Activated CD4-positive, alpha-beta memory T cell treated with anti-CD3 and anti-CD28 coated beads, Interleukin-2, amount 10 ng/mL, durations not matched to agents 7 days and 5 days (primary cell): ENCODE results near the gene AQP2. TPM values are rescaled to one million over a fixed set of nuclear protein-coding genes. Genes with fewer than 3 reads are reported as not detected.

Experiments
- CTCF ChIA-PET: fragments of 350-600 bp; sonication (Branson Sonifier 250); formaldehyde crosslinking; loops from one replicate; lab custom pipeline; 2021; ENCODE audit warnings: antibody characterized with exemption, inconsistent platforms; lab: Charles Lee
- POLR2A ChIA-PET: fragments of 350-600 bp; sonication (Branson Sonifier 250); formaldehyde crosslinking; loops from one replicate; lab custom pipeline; 2021; ENCODE audit warnings: antibody characterized with exemption; lab: Charles Lee
- DNase-seq: peaks from one replicate; pipeline ENCODE4 v3.0.0-alpha.2; 2020
- H3K27ac Mint-ChIP-seq: one replicate; pipeline ENCODE4 v1.8.0; 2021; ENCODE audit warnings: mild to moderate bottlenecking, mixed read lengths
- H3K27me3 Mint-ChIP-seq: one replicate; pipeline ENCODE4 v1.8.0; 2021; ENCODE audit warnings: mixed read lengths
- H3K36me3 Mint-ChIP-seq: one replicate; pipeline ENCODE4 v1.8.0; 2021; ENCODE audit warnings: low read depth, mixed read lengths
- H3K4me1 Mint-ChIP-seq: one replicate; pipeline ENCODE4 v1.8.0; 2021; ENCODE audit warnings: mixed read lengths
- H3K4me3 Mint-ChIP-seq: one replicate; pipeline ENCODE4 v1.8.0; 2021; ENCODE audit warnings: mild to moderate bottlenecking, mixed read lengths
- H3K9me3 Mint-ChIP-seq: one replicate; pipeline ENCODE4 v1.8.0; 2021; ENCODE audit warnings: mixed read lengths
- total RNA-seq, 2 experiments: library from RNA; stranded (reverse); gene quantifications; one replicate each; pipeline ENCODE4 v1.2.3, GENCODE V29; 2021

AQP2 gene
- total RNA-seq, 2 experiments from 2014 or later = not detected

- POLR2A ChIA-PET = interaction anchor here (1.3 to 2.6 kb wide), 3 partner anchors 12 to 21 kb away, joined by 3 to 12 read pairs (median 6); partner anchors contain the start of gene RACGAP1
- peaks cover 77% of the 10 kb centered on the region for H3K36me3 Mint-ChIP-seq
- H3K4me1 Mint-ChIP-seq = peaks cover 15% of the 10 kb centered on the region
Measured at GRCh38 chr12:50005175-50005574, 54.6 kb downstream of the AQP2 start.

GRCh38 chr12:50006280-50006679, 55.7 kb downstream of the AQP2 start:
- H3K4me1 Mint-ChIP-seq = peaks cover 15% of the 10 kb centered on the region
- CTCF ChIA-PET = interaction anchor here (0.8 to 5.4 kb wide), 8 partner anchors 11 to 64 kb away, joined by 3 to 27 read pairs (median 4); no protein-coding TSS in a partner anchor
- no peak overlapping the region for H3K27ac Mint-ChIP-seq
- no peaks in the 10 kb centered on the region for H3K9me3 Mint-ChIP-seq
- no peak overlapping the region for H3K4me3 Mint-ChIP-seq
- no peaks in the 10 kb centered on the region for H3K27me3 Mint-ChIP-seq
- H3K36me3 Mint-ChIP-seq = peaks cover 71% of the 10 kb centered on the region
- DNase-seq = no peak
- POLR2A ChIA-PET = interaction anchor here (1.3 to 2.6 kb wide), 4 partner anchors 14 to 22 kb away, joined by 3 to 12 read pairs (median 4); partner anchors contain the start of gene RACGAP1

More at GRCh38 chr12:50005175-50005574, 54.6 kb downstream of the AQP2 start:
- no peaks in the 10 kb centered on the region for H3K9me3 Mint-ChIP-seq
- no peaks in the 10 kb centered on the region for H3K27me3 Mint-ChIP-seq
- CTCF ChIA-PET = interaction anchor here (1.2 to 5.4 kb wide), 3 partner anchors 34 to 65 kb away, joined by 3 to 27 read pairs (median 14); no protein-coding TSS in a partner anchor
- H3K27ac Mint-ChIP-seq = no peak overlapping the region
- H3K4me3 Mint-ChIP-seq = no peak overlapping the region
- DNase-seq = no peak

- POLR2A ChIA-PET = interaction anchor here (1.3 to 2.6 kb wide), 3 partner anchors 14 to 20 kb away, joined by 3 to 12 read pairs (median 6); partner anchors contain the start of gene RACGAP1
- CTCF ChIA-PET = interaction anchor here (0.8 to 5.4 kb wide), 8 partner anchors 11 to 266 kb away, joined by 3 to 27 read pairs (median 4); partner anchors contain the start of gene TMBIM6
- peaks cover 66% of the 10 kb centered on the region for H3K36me3 Mint-ChIP-seq
Measured at GRCh38 chr12:50006754-50007442, 56.4 kb downstream of the AQP2 start.

More at GRCh38 chr12:50006754-50007442, 56.4 kb downstream of the AQP2 start:
- no peak for DNase-seq
- Mint-ChIP-seq H3K27me3 (no peaks in the 10 kb centered on the region), H3K4me3 (no peak overlapping the region), H3K4me1 (peaks cover 15% of the 10 kb centered on the region), H3K9me3 (no peaks in the 10 kb centered on the region), H3K27ac (no peak overlapping the region)

Other genes starting within 250 kb of the AQP2 start
- 10 to 100 TPM; 34.7 to 34.9 TPM for gene FMNL3, start 243.3 kb upstream of the AQP2 start, total RNA-seq
- gene TMBIM6, start 209.2 kb upstream of the AQP2 start, total RNA-seq = 100 to 1,000 TPM; 600 to 613 TPM
- 1 to 10 TPM; 1.1 to 1.2 TPM for gene NCKAP5L, start 122.3 kb upstream of the AQP2 start, total RNA-seq
- 1 to 10 TPM; 8.9 to 9.9 TPM for gene BCDIN3D, start 107.6 kb upstream of the AQP2 start, total RNA-seq
- gene FAIM2, start 46.8 kb upstream of the AQP2 start, total RNA-seq = under 1 TPM; 0.78 to 0.95 TPM
- gene AQP5, start 11.1 kb downstream of the AQP2 start, total RNA-seq = not detected
- not detected for gene AQP6, start 22.2 kb downstream of the AQP2 start, total RNA-seq
- gene RACGAP1, start 74.8 kb downstream of the AQP2 start, total RNA-seq = 100 to 1,000 TPM; 172 to 179 TPM
- gene ASIC1, start 106.9 kb downstream of the AQP2 start, total RNA-seq = under 1 TPM; 0.91 to 0.98 TPM
- 10 to 100 TPM; 57.3 to 63.3 TPM for gene SMARCD1, start 134.6 kb downstream of the AQP2 start, total RNA-seq
- gene GPD1, start 153.3 kb downstream of the AQP2 start, total RNA-seq = under 1 TPM; 0.28 to 0.40 TPM
- 10 to 100 TPM; 53.5 to 55.3 TPM for gene COX14, start 161.5 kb downstream of the AQP2 start, total RNA-seq
- gene CERS5, start 216.6 kb downstream of the AQP2 start, total RNA-seq = 10 to 100 TPM; 48.4 to 56.3 TPM